H4 (cell line): ENCODE measurements around the gene BCAR3. TPM values are rescaled to one million over a fixed set of nuclear protein-coding genes. Genes with fewer than 3 reads are reported as not detected.

Experiments
- DNase-seq: peaks from one replicate; pipeline ENCODE4 v3.0.0-alpha.2; 2015; ENCODE audit warnings: low spot score
- total RNA-seq: library from RNA; depleted of rRNA; stranded (reverse); fragments of >200 nt; shearing (Covaris generic); gene quantifications from 2 replicates; pipeline ENCODE4 v1.2.3, GENCODE V29; 2014

BCAR3 gene
- total RNA-seq, 1 experiment from 2014 or later = 23.7 TPM

DNA sequence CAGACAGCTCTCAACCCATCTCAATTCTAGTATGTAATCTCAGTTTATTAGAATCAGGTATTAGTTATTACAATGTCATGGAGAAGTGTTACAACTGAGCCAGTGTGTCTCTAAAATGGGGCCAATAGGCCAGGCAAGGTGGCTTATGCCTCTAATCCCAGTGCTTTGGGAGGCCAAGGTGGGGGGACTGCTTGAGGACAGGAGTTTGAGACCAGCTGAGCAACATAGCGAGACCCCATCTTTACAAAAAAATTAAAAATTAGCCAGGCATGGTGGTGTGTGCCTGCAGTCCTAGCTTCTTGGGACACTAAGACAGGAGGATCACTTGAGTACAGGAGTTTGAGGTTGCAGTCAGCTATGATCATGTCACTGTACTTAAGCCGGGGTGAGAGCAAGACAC, 104.9 kb downstream of the BCAR3 start:
- no peak for DNase-seq

DNA sequence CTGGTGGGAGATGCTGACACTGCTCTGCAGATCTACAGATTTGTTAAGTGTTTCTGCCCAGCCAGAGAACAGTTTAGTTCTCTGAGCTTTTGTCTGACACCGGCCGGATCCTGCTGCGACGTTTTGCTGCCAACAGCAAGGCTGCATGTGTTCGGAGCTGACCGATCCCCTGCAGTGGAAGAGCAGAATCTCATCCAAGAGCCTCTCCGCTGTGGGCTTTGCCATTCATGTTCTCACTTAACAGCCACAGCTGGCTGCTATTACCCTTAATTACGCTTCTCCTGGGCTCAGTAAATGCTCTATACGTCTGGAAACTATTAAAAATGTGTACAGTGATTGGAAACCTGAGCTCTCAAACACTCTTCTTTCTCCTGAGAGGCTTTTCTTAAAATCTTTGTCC, 105.3 kb downstream of the BCAR3 start:
- no peak for DNase-seq

DNA sequence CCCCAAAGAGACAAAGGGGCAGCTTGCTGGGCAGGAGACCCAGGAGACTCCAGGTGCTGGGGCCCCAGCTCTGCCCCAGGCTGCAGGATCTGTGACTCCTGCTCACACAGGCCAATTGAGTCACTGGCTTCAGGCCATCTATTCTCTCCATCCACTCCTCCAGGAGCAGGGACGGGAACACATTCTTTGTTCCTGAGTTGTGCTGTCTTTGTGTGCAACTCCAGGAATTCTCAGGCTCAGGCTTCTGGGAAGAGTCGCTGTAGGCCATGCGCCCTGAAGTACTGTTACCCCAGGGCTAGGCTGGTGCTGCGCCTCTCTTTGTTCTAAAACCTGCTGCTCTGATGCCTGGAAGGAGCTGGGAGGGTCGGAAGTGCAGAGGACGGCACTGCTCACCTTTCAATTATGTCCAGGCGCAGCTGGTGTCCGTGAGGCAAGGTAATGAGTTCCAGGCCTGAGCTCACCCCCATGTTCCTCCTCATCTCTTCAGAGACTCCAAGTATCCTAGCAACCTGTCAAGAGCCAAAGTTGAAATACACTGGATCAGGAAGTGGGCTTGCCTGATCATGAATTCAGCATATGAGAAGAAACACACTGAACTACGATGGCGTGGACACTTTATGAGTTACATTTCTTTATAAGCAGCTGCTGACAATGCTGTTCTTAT, 105.9 kb downstream of the BCAR3 start:
- no peak for DNase-seq

DNA sequence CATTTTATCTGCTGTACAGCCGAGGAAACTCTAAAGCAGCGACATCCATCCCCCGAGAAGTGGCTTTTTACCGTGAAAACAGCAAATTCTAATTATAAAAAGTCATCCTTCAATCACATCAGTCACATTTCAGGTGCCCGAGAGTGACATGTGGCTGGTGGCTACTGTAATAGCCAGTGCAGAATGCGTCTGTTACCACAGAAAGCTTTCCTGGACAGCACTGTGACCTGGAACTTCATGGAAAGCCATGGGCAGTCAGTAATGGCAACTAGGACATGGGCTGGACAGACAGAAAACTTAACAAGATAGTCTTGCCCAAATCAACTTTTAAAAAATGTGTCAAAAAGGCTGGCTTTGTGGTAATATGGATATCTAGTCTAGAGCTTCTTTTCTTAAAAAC, 106.6 kb downstream of the BCAR3 start:
- no peak for DNase-seq

DNA sequence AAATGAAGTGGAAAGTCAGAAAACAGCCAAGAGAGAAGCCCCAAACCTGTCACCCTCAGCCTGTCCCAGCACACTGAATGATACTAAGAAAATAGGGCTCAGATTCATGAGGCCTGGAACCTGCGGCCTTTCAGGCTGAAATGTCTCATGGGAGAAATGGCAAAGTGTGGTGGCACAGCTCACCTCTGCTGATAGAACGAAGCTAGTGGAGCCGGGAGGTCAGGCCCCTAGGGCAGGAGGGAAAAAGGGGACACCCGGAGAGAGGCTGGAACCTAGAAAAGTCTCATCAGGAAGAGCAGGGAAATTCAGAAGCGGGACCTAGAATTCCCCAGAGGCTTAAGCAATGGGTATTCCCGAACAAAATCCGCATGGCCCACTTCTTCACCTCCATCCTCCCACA, 107.1 kb downstream of the BCAR3 start:
- no peak for DNase-seq

DNA sequence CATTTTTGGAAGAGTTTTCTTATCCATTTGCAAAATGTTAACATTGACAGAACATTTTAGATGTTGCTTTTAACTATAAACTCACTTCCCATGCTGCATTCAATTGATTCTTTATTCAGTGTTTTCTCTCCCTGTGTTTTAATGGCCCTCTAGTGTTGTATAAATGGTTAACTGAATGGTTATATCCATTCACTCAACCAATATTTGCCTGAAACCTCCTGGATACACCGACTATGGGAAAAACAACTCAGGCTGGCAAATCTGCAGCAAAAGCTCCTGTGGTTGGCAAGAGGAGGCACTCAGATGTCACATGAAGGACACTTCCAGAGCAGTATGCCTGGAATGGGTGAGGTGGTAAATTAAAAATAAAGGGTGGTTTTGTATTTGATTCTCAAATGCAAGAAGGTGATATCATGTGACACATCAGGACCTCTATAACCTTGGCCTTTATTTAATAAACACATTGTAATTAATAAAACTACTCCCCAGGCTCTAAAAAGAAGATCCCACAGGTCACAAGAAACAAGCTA, 107.6 kb downstream of the BCAR3 start:
- no peak for DNase-seq

DNA sequence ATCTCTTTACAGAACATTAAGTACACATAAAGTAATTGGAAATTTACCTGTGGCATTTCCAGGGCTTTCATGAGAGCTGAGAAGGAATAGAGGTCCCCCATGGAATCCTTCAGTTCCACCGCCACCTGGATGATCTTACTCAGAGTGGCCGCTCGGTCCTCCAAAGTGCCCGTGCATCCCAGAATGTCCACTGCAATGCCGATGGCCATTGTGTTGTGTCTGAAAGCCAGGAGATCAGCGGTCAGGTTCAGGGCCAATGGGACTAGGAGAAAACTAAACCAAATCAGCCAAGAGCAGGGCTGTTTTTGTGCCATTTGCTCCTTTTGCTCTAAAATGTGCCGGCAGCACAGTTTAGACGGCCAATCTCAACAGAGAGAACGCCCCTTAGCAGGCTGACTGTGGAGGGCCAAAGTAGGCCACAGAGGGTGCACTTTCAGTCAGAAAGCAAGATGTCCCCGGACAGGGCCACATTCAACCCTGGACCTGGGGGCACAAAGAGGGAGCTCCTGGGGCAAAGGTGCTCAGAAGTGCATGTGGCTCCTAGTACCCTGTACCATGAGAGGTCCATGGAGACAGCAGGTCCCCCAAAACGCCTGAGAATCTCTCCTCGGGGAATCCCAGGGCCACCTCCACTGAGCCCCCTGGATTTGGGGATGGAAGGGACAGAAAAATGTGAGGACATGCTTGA, 109.9 kb downstream of the BCAR3 start:
- no peak for DNase-seq

DNA sequence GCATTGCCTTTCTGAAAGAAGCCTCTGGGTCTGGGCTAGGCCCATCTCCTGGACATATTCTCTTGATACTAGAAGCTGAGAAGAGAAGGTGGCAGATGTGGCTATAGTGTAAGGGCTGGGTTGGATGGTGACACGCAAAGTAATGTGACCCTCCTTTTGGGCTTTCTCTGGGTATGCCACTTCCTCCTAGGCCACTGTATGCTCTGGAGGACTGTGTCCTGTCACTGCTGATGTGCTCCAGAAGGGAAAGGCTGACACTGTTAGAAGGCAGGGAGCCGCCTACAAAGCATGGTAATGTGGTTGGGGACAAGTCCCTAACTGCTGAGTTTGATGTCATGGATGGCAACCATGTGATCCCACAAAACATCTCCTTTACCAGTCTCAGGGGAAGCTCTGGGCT, 112.1 kb downstream of the BCAR3 start:
- no peak for DNase-seq

DNA sequence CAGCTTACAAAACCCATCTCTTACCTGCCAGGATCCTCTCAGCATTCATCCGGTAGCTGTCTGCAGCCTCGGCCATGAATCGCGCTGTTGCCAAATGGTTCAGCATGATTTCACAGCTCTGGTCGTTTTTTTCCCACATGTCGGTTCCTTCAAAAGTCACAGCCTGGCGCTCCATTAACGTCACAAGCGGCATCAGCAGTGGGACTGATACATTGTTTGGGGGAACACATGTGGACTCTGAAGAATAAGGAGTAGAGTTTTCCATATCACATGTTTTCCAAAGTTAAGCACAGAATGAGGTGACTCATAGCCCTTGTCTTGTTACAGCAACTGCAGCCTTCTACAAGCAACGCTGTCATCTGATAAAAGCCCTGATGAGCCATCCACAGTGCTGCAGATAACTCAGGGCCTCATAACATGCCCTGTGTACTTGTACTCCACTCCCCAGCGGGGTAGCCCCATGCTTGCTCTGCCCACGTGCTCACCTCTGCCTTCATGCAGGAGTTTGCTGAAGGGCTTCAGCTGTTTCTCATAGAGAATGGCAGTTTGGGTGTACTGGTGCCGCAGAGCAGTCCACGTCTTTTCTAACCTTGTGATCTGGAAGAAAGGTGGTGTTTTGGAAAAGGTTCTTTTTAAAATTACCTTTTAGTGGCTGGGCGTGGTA, 114.2 kb downstream of the BCAR3 start:
- DNase-seq = no peak

DNA sequence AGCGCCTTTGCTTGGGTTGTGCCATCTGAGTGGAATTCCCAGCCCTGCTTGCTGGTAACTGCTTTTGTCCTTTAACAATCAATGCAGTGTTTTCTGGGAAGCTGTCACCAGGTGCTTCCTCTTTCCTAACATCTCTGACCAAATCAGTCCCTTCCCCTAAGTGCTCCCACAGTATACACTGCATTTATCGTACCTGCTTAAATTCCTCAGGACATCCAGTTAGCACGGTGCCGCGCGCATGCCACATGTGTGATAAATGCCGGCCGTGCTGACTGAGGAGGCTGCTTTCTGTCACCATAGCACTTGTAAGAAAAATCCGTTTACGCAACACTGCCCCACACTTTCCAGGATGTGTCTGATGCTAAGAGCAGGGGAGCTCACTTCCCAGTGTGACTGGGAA, 115.4 kb downstream of the BCAR3 start:
- DNase-seq = no peak

DNA sequence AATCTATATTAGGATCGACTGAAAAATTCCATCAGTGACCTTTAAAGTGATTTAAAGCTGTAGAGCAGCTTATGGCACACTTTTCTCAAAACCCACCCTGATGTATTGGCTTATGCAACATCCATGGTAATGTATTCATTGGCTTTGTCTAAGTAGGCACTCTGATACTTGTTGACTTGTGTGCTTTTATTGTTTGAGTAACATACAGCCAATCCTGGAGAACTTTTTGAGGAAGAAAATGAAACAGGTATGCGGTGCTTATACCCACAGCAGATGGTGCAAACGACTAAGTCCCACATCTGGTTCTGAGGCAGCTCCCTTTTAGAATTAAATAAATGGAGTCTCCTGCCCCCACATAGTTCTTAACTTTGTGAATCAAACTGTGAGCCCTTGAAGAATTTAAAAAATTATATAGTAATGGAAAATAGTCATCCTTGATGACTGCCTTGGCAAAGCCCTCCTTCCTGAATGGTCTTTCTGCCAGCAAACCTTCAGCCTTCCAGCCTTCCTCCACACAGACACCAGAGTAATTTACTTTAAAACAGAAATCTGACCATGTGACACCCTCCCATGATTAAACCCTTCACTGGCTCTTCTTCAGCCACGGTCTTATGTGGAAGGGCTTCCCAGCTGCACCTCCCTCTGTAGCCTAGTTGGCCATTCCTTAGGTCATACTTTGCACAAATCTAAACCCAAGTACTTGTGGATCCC, 116.0 kb downstream of the BCAR3 start:
- DNase-seq = no peak

DNA sequence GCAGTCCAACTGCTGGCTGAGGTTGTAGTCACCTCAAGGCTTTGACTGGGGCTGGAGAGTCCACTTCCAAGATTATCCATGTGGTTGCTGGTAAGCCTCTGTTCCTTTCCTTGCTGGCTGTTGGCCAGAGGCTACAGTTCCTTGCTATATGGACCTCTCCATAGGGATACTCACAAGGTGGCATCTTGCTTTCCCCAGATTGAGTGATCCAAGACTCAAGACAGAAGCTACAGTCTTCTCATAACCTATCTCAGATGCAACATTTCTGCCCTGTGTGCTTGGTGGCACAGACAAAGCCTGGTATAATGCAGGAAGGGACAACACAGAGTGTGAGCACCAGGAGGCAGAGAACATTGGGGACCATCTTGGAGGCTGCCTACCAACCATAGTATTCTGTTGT, 121.9 kb downstream of the BCAR3 start:
- DNase-seq = no peak

DNA sequence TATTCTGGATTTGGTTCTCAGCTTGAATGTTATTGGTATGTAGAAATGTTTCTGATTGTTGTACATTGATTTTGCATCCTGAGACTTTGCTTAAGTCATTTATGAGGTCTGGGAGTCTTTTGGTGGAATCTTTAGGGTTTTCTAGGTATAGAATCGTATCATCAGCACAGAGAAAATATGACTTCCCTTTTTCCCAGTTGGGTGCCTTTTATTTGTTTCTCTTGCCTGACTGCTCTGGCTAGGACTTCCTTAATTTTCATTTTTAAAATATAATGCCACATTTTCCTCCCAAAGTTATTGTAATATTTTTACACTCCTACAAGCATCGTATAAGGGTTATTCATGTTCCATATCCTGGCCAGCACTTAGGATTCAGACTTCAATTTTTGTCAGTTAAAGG, 122.6 kb downstream of the BCAR3 start:
- DNase-seq = no peak

DNA sequence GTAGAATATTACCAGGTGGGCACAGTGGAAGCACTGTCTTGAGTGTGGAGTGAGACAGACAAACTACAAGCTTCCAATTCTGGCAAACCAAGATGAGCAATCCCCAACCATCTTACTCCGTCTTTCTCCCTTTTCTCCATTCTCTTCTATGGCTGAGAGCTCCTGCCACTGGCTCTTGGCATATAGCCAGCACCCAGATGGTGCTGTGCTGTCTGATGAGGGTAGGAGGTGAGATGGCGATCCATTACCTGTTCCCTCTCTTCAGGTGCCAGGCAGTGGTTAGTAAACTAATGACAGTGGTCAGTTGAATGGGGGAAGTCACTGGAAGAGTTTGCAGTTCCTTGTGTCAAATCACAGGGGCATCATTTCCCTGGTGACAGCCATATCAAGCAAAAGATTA, 125.3 kb downstream of the BCAR3 start:
- no peak for DNase-seq

DNA sequence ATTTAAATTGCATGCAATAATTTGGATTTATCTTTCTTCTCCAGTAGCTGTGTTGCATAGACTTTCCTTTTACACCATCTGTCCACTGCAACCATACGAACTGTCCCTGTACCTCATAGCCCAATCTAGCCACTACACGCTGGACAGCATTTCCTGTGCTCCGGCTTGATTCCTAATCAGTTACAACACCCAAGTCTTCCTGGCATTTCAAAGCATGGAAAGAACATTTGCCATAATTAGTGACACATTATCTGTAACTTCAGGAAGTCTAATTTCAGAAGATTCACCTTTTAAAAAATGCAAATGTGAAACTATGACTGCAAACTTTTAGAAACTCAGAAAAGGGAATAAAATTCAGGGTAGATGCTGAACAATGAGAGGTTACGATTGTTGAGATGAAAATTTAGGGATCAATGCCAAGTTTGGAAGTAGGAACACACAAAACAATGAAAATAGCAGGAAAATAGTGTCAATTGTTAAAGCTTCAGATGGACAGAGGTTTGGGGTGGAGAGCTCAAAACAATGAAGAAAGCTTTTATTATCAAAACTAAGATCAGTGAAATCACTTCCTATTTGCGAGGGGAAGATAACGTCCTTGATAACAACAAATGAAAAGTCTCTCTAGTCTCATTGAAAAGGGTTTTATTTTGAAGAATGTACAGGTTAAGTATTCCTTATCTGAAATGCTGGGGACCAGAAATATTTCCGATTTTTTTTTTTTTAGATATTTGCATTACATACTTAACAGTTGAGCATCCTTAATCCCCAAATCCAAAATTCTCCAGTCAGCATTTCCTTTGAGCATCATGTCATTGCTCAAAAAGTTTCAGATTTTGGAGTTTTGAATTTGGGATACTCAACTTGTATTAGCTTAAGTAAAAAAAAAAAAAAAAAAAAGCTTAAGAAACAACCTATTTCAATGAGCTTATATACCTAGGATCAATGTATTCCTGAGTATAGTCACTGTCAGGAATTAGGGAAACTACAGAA, 126.5 kb downstream of the BCAR3 start:
- no peak for DNase-seq

DNA sequence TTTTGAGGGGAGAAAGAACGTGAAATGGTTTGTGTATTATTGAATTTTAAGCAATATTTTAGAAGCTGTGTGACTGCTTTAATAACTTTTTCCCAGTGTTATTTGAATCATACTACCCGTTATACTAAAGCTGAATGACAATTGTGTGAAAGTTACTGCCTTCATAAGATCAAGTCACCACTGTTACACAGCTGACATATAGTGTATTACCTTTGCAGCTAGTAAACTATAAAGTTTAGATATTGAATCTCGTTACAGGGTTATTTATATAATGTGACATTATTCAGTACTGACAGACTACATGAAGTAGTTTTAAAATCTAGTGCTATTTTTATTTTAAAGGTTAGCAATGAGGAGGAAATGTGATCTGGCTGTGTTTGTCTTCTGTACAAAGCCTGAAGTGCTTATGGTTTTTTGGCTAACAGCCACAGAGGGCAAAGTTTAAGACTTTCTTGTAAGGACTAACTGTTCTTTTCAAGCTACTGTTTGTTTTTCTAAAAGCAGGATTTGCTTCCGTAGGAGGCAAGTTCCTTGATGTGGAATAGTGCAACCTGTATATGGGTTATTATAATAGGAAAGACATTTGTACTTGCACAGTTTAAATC, 127.6 kb downstream of the BCAR3 start:
- peak; percentile 17 for DNase-seq

DNA sequence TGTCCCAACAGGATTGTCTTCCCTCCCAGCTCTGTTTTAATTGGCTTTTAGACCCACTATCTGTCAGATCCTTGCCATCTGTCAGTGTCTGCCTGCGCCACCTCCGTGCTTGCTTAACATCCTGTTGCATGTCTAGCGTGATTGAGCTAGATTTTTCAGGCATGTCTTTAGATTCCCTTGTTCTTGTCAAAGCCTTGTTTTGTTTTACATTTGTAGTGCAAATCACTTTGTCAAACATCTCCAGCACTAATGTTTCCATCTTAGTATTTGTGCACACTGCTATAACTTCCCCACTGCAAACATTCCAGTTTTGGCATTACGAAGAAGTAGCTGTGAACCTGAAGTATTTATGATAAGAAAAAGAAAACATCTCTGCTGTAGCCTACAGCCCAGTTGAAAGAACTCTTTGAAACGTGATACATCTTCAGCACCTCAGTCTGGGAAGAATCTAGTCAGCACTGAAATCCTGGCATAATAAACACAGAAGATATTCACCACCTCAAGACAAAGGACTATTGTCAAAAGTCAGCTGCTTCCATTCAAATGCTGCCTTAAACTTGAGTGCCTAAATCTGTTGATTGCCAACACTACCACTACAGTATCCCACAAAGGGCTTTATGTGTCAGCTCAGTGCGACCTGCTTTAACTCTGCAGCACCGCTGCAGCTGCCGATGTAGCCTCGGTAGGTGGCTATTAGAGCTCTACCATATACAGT, 128.7 kb downstream of the BCAR3 start:
- no peak for DNase-seq

DNA sequence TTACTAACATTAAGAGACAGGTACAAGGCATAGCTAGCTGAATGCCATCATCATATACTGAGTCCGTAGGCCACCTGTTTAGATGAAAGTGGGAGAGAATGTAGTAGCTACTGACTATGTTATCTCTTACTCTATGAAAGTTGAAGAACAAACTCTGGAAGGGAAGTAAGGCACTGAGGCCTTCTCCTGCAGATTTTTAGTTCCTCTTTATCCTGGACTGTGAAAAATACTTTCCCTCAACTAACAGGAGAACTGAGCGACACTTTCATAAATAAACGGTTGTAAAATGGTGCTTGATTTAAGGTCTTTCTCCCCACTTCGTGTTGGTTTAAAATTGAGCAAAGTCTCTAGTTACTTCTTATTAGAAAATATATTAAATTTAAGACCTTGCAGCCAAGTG, 131.8 kb downstream of the BCAR3 start:
- no peak for DNase-seq

DNA sequence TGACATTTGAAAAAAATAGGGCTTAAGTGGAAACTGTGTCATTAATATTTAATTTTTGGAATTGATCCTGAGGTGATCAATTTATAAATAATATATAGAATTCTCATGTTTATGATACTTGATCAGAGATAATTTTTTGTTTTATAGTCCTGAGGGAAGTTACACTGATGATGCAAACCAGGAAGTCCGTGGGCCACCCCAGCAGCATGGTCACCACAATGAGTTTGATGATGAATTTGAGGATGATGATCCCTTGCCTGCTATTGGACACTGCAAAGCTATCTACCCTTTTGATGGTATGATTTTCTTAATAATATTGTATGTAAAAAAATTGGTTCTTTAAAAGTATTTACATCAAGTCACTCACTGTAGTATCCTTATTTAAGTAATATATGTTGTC, 132.5 kb downstream of the BCAR3 start:
- no peak for DNase-seq
